Activated T-helper 1 cell treated with anti-CD3 and anti-CD28 coated beads, Interleukin-12 subunit alpha, Interleukin-12 subunit beta, Interleukin-2, Interleukin-4 antibody, amounts not matched to agents 30 ng/mL and 10 ng/mL and 1 ng/mL, durations not matched to agents 14 hours and 24 hours and 36 hours (primary cell): ENCODE measurements around the gene RAP1GAP. TPM values are rescaled to one million over a fixed set of nuclear protein-coding genes. Genes with fewer than 3 reads are reported as not detected.

ENCODE experiments used
- DNase-seq: peaks from one replicate; pipeline ENCODE4 v3.0.0; 2021; ENCODE audit warnings: low spot score
- H3K27ac Mint-ChIP-seq: one replicate; pipeline ENCODE4 v1.8.0; 2021; ENCODE audit warnings: mild to moderate bottlenecking, mixed read lengths
- H3K27me3 Mint-ChIP-seq: one replicate; pipeline ENCODE4 v1.8.0; 2022; ENCODE audit warnings: mild to moderate bottlenecking, moderate library complexity, mixed read lengths; ENCODE audit not compliant: insufficient read depth
- H3K36me3 Mint-ChIP-seq: one replicate; pipeline ENCODE4 v1.8.0; 2021; ENCODE audit warnings: low read depth, mixed read lengths
- H3K4me1 Mint-ChIP-seq: one replicate; pipeline ENCODE4 v1.8.0; 2021; ENCODE audit warnings: low read depth, mixed read lengths
- H3K4me3 Mint-ChIP-seq: one replicate; pipeline ENCODE4 v1.8.0; 2021; ENCODE audit warnings: mild to moderate bottlenecking, moderate library complexity, mixed read lengths
- H3K9me3 Mint-ChIP-seq: one replicate; pipeline ENCODE4 v1.8.0; 2021; ENCODE audit warnings: mixed read lengths
- intact Hi-C: fragments of 100-400 bp; cut with micrococcal nuclease; formaldehyde crosslinking; loops from one replicate; pipeline ENCODE4 v1.15.1; 2024
- total RNA-seq: library from RNA; stranded (reverse); gene quantifications from 2 replicates; pipeline ENCODE4 v1.2.3, GENCODE V29; 2022

RAP1GAP gene
- total RNA-seq, 1 donor from 2014 or later: 0.23 TPM

DNA sequence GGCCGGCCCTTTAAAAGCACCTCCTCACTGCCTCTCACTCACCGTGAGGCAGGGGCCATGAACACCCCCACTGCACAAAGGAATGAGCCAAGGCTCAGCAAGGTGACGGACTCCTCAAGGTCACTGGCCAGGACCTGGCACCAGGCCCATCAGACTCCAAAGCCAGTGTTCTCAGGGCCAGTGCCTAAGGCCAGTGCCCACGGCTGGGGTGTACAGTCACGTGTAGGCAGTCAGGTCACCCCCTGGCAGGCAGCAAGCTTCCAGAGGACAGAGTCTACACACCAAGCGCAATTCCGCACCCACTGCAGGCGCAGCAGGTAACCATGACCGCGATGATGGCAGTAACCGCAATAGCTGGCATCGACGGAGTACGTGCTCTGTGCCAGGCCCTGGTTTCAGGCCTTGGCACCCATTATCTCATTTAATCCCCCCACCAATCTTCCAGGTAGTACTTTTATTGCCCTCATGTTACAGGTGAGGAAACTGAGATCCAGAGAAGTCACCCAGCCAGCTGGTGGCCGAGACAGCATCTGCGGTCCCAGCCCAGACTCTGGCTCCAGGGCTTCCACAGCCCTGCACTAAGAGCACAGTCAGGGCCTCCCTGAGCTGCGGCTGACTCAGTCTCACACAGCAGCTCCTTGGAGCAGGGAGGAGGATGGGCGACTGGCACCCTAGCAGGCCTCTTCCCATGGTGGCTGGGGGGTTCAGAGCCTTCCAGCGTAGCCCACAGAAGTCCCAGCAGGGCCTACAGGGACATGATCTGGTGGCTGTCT is 27.0 kb downstream of the RAP1GAP start:
- Mint-ChIP-seq H3K4me3 (no peak overlapping the region), H3K36me3 (no peaks in the 10 kb centered on the region), H3K27ac (no peak overlapping the region), H3K27me3 (peaks cover 3% of the 10 kb centered on the region), H3K4me1 (peaks cover 7% of the 10 kb centered on the region), H3K9me3 (no peaks in the 10 kb centered on the region)
- intact Hi-C loops: no loop called here
- DNase-seq: no peak

GRCh38 chr1:21641537-21641936 is 27.6 kb downstream of the RAP1GAP start:
- no peak overlapping the region for H3K4me3 Mint-ChIP-seq
- H3K27ac Mint-ChIP-seq: no peak overlapping the region
- H3K36me3 Mint-ChIP-seq: no peaks in the 10 kb centered on the region
- H3K9me3 Mint-ChIP-seq: no peaks in the 10 kb centered on the region
- DNase-seq: no peak
- peaks cover 3% of the 10 kb centered on the region for H3K27me3 Mint-ChIP-seq
- intact Hi-C loops: no loop called here
- peaks cover 7% of the 10 kb centered on the region for H3K4me1 Mint-ChIP-seq

DNA sequence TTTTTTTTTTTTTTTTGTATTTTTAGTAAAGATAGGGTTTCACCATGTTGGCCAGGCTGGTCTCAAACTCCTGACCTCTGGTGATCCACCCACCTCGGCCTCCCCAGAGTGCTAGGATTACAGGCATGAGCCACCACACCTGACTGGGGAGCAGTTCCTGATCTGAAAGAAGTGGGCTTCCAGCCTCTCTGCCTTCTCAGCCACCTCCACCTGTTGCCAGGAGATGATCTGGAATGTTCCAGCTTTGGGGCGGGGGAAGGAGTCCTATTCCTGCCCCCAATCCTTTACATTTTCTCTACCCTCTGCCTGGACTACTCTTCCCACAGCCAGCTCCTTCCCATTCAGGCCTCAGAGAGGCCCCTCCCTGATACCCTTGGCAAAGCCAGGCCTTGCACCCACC is 28.1 kb downstream of the RAP1GAP start:
- H3K27me3 Mint-ChIP-seq: peaks cover 3% of the 10 kb centered on the region
- DNase-seq: no peak
- intact Hi-C loops: no loop called here
- H3K4me3 Mint-ChIP-seq: no peak overlapping the region
- no peaks in the 10 kb centered on the region for H3K36me3 Mint-ChIP-seq
- H3K4me1 Mint-ChIP-seq: peaks cover 7% of the 10 kb centered on the region
- no peak overlapping the region for H3K27ac Mint-ChIP-seq
- no peaks in the 10 kb centered on the region for H3K9me3 Mint-ChIP-seq

DNA sequence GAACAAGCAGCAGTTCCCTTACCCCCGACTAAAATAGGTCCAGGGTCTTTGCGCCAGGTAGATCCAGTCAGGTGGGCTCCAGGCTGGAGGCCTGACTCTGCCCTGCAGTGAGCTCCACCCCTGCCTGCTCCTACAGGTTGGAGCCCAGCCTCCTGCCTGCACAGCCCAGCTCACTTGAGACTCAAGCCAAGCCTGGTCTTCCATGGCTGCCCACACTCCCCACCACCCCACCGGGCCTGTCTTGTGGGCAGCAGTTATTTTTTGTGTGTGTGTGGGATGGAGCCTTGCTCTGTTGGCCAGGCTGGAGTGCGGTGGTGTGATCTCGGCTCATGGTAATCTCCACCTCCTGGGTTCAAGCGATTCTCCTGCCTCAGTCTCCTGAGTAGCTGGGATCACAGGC is 28.5 kb downstream of the RAP1GAP start:
- H3K9me3 Mint-ChIP-seq: no peaks in the 10 kb centered on the region
- peaks cover 7% of the 10 kb centered on the region for H3K4me1 Mint-ChIP-seq
- H3K4me3 Mint-ChIP-seq: no peak overlapping the region
- intact Hi-C loops: no loop called here
- peaks cover under 1% of the 10 kb centered on the region for H3K27me3 Mint-ChIP-seq
- no peak overlapping the region for H3K27ac Mint-ChIP-seq
- DNase-seq: no peak
- no peaks in the 10 kb centered on the region for H3K36me3 Mint-ChIP-seq

- H3K4me1 Mint-ChIP-seq: peaks cover 7% of the 10 kb centered on the region
- H3K36me3 Mint-ChIP-seq: no peaks in the 10 kb centered on the region
- no peak overlapping the region for H3K27ac Mint-ChIP-seq
- no peaks in the 10 kb centered on the region for H3K27me3 Mint-ChIP-seq
- no peaks in the 10 kb centered on the region for H3K9me3 Mint-ChIP-seq
- DNase-seq: no peak
- H3K4me3 Mint-ChIP-seq: no peak overlapping the region
- intact Hi-C loops: no loop called here
These were observed 29.5 kb downstream of the RAP1GAP start for GRCh38 chr1:21639594-21640041.

DNA sequence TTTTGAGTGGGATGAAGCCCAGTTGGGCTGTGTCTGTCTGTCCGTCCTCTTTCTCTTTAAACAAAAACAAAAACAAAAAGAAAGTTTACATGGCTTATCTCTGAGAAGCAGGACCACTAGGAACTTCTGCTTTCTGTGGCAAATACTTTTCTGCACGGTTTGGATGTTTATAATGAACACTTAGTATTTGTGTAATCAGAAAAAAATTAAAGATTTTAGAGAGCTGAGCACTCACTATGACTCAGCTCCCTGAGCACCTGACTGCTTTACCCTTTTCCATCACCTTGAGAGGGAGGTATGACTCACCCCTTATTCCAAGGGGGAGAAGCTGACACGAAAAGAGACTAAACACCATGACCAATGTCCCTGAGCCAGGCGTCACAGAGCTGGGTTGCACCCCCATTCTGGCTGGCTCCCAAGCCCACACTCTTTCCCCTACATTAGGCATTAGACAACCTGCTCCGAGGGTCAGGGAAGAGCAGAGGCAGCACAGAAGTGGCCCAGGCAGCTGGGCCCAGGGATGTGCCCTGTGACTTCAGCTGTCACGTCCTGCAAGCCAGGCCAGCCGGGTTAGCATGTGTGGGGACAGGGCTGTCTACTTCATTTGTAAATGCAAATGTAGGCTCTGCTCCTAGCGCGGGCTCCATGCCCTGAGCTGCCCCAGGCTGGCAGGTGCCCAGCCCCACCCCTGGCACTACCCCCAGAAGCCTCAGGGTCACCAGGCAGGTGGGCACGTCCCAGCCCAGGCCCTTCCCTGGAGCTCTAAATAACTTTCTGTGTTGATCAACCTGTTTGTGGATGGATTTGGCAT is 30.4 kb downstream of the RAP1GAP start:
- Mint-ChIP-seq H3K27me3 (no peaks in the 10 kb centered on the region), H3K9me3 (no peaks in the 10 kb centered on the region), H3K36me3 (no peaks in the 10 kb centered on the region), H3K4me1 (peaks cover 7% of the 10 kb centered on the region), H3K4me3 (no peak overlapping the region), H3K27ac (no peak overlapping the region)
- no peak for DNase-seq
- intact Hi-C loops: no loop called here

DNA sequence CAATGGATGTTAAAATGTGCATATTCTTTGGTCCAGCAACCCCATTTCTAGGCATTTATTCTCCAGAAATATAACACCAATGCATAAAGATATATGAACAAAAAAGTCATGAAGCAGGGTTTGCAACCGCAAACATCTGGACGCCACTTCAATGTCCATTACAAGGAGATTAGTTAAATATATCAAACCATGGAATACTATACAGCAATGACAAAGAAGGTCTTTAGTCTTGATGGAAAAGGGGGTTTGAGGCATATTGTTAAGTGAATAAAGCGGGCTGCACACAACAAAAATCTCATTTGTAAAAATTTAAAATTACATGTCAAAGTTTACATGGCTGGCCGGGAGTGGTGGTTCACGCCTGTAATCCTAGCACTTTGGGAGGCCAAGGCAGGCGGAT is 31.6 kb downstream of the RAP1GAP start:
- Mint-ChIP-seq H3K4me3 (no peak overlapping the region), H3K9me3 (no peaks in the 10 kb centered on the region), H3K4me1 (peaks cover 7% of the 10 kb centered on the region), H3K27ac (no peak overlapping the region), H3K27me3 (no peaks in the 10 kb centered on the region), H3K36me3 (no peaks in the 10 kb centered on the region)
- intact Hi-C loops: no loop called here
- DNase-seq: no peak

- Mint-ChIP-seq H3K27me3 (peaks cover 3% of the 10 kb centered on the region), H3K9me3 (no peaks in the 10 kb centered on the region), H3K36me3 (no peaks in the 10 kb centered on the region), H3K27ac (no peak overlapping the region), H3K4me1 (peaks cover 7% of the 10 kb centered on the region), H3K4me3 (no peak overlapping the region)
- DNase-seq: no peak
- intact Hi-C loops: no loop called here
These were observed 33.1 kb downstream of the RAP1GAP start for GRCh38 chr1:21636029-21636428.

DNA sequence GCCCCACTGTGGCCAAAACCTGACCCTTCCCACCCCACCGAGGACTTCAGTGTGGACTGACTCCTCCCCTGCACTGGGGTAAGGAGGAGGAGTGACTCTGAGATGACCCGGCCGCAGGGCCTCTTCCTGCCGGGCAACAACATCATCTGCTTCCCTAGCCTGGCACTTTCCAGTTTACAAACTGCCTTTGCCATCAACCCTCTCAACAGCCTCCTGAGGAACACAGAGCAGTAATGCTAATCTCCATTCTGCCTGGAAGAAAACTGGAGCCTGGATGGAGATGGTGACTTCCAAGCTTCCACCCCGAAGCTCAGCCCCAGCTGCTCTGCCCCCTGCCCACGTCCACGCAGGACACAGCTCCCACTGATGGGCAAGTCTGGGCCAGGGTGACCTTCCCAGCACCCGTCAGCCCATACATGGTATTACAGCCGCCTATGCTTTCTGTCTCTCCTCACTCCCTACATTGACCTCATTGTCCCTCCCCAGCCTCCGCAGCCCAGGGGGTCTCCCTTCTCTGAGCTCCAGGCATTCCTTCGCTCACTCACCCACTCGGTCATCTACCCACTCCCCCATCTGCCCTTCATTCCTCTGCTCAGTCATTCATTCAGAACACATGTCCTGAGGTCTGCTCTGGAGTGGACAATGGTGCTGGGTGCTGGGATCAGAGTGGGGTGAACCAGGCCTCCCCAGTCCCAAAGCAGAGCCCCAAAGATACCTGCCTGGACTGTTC is 34.2 kb downstream of the RAP1GAP start:
- DNase-seq: no peak
- peaks cover 7% of the 10 kb centered on the region for H3K4me1 Mint-ChIP-seq
- peaks cover 3% of the 10 kb centered on the region for H3K27me3 Mint-ChIP-seq
- intact Hi-C loops: no loop called here
- no peaks in the 10 kb centered on the region for H3K36me3 Mint-ChIP-seq
- no peak overlapping the region for H3K27ac Mint-ChIP-seq
- H3K4me3 Mint-ChIP-seq: no peak overlapping the region
- H3K9me3 Mint-ChIP-seq: no peaks in the 10 kb centered on the region

- Mint-ChIP-seq H3K9me3 (no peaks in the 10 kb centered on the region), H3K27me3 (peaks cover 5% of the 10 kb centered on the region), H3K4me1 (peaks cover 7% of the 10 kb centered on the region), H3K27ac (no peak overlapping the region), H3K36me3 (no peaks in the 10 kb centered on the region), H3K4me3 (no peak overlapping the region)
- DNase-seq: no peak
- intact Hi-C loops: no loop called here
These were observed 35.0 kb downstream of the RAP1GAP start for GRCh38 chr1:21633992-21634805.

- H3K27me3 Mint-ChIP-seq: peaks cover 10% of the 10 kb centered on the region
- DNase-seq: no peak
- H3K36me3 Mint-ChIP-seq: no peaks in the 10 kb centered on the region
- H3K27ac Mint-ChIP-seq: no peak overlapping the region
- H3K4me3 Mint-ChIP-seq: no peak overlapping the region
- H3K9me3 Mint-ChIP-seq: no peaks in the 10 kb centered on the region
- no peaks in the 10 kb centered on the region for H3K4me1 Mint-ChIP-seq
- intact Hi-C loops: no loop called here
These were observed 35.9 kb downstream of the RAP1GAP start for GRCh38 chr1:21633141-21633755.
